Astrocyte (in vitro differentiated cells and primary cell): ENCODE results near the gene TTC23. TPM values are rescaled to one million over a fixed set of nuclear protein-coding genes. Genes with fewer than 3 reads are reported as not detected.
A peak's percentile ranks its signal among the peaks of the same experiment; 100 is the strongest.

Experiments used
- DNase-seq: peaks from one replicate; pipeline ENCODE4 v3.0.0-alpha.2; 2010; ENCODE audit warnings: low read depth
- FAIRE-seq: peaks from 2 replicates; lab custom pipeline; 2011; peaks lifted over from hg19 to GRCh38; lab: Jason Lieb, UNC
- H2AFZ ChIP-seq: 2 replicates; pipeline ENCODE4 v1.6.0; 2012; ENCODE audit warnings: low read depth, low read length, inconsistent platforms
- H3K27ac ChIP-seq: 2 replicates; pipeline ENCODE4 v1.5.1; 2011; ENCODE audit warnings: low read depth, low read length, inconsistent platforms
- H3K27me3 ChIP-seq: 2 replicates; pipeline ENCODE4 v1.6.0; 2011; ENCODE audit warnings: low read length, inconsistent platforms; ENCODE audit not compliant: insufficient read depth
- H3K36me3 ChIP-seq: 2 replicates; pipeline ENCODE4 v1.5.1; 2011; ENCODE audit warnings: low read length, inconsistent platforms; ENCODE audit not compliant: insufficient read depth
- H3K4me1 ChIP-seq: 2 replicates; pipeline ENCODE4 v1.5.1; 2011; ENCODE audit warnings: low read length, inconsistent platforms; ENCODE audit not compliant: insufficient read depth
- H3K4me2 ChIP-seq: 2 replicates; pipeline ENCODE4 v1.6.0; 2012; ENCODE audit warnings: low read length, inconsistent platforms
- H3K4me3 ChIP-seq: 2 replicates; pipeline ENCODE4 v1.5.1; 2011; ENCODE audit warnings: low read depth, mild to moderate bottlenecking, low read length, inconsistent platforms; ENCODE audit not compliant: insufficient read depth
- H3K79me2 ChIP-seq: 2 replicates; pipeline ENCODE4 v1.6.0; 2012; ENCODE audit warnings: mild to moderate bottlenecking, low read length, inconsistent platforms; ENCODE audit not compliant: insufficient read depth
- H3K9ac ChIP-seq: 2 replicates; pipeline ENCODE4 v1.6.0; 2012; ENCODE audit warnings: mild to moderate bottlenecking, low read length, inconsistent platforms
- H3K9me3 ChIP-seq: 2 replicates; pipeline ENCODE4 v1.5.1; 2012; ENCODE audit warnings: low read depth, mild to moderate bottlenecking, low read length, inconsistent platforms; ENCODE audit not compliant: insufficient read depth
- H4K20me1 ChIP-seq: 2 replicates; pipeline ENCODE4 v1.6.0; 2012; ENCODE audit warnings: low read length, inconsistent platforms; ENCODE audit not compliant: insufficient read depth
- H3K27ac Mint-ChIP-seq: one replicate; pipeline ENCODE4 v1.8.0; 2021; ENCODE audit warnings: mild to moderate bottlenecking, mixed read lengths; ENCODE audit not compliant: unreplicated experiment
- H3K27me3 Mint-ChIP-seq: one replicate; pipeline ENCODE4 v1.8.0; 2021; ENCODE audit warnings: low read depth, mixed read lengths; ENCODE audit not compliant: unreplicated experiment
- H3K36me3 Mint-ChIP-seq: one replicate; pipeline ENCODE4 v1.8.0; 2021; ENCODE audit warnings: low read depth, mixed read lengths; ENCODE audit not compliant: unreplicated experiment
- H3K4me1 Mint-ChIP-seq: one replicate; pipeline ENCODE4 v1.8.0; 2021; ENCODE audit warnings: low read depth, mixed read lengths; ENCODE audit not compliant: unreplicated experiment
- H3K4me3 Mint-ChIP-seq: one replicate; pipeline ENCODE4 v1.8.0; 2021; ENCODE audit warnings: mild to moderate bottlenecking, moderate library complexity, mixed read lengths; ENCODE audit not compliant: unreplicated experiment
- H3K9me3 Mint-ChIP-seq: one replicate; pipeline ENCODE4 v1.8.0; 2021; ENCODE audit warnings: mild to moderate bottlenecking, mixed read lengths; ENCODE audit not compliant: unreplicated experiment
- CTCF ChIP-seq: IDR thresholded peaks from 2 replicates; pipeline ENCODE4 v1.5.1; 2011; ENCODE audit warnings: low read depth, mild to moderate bottlenecking, inconsistent platforms, low read length, moderate library complexity; ENCODE audit not compliant: insufficient read depth
- EZH2 ChIP-seq: IDR thresholded peaks from 2 replicates; pipeline ENCODE4 v1.6.1; 2012; ENCODE audit warnings: mild to moderate bottlenecking, low read length, inconsistent platforms; ENCODE audit not compliant: insufficient read depth
- total RNA-seq: library from RNA; stranded (reverse); gene quantifications from 2 replicates; pipeline ENCODE4 v1.2.1, GENCODE V29; 2021

The TTC23 gene
- total RNA-seq, 1 donor from 2014 or later, result 20.2 TPM

DNA sequence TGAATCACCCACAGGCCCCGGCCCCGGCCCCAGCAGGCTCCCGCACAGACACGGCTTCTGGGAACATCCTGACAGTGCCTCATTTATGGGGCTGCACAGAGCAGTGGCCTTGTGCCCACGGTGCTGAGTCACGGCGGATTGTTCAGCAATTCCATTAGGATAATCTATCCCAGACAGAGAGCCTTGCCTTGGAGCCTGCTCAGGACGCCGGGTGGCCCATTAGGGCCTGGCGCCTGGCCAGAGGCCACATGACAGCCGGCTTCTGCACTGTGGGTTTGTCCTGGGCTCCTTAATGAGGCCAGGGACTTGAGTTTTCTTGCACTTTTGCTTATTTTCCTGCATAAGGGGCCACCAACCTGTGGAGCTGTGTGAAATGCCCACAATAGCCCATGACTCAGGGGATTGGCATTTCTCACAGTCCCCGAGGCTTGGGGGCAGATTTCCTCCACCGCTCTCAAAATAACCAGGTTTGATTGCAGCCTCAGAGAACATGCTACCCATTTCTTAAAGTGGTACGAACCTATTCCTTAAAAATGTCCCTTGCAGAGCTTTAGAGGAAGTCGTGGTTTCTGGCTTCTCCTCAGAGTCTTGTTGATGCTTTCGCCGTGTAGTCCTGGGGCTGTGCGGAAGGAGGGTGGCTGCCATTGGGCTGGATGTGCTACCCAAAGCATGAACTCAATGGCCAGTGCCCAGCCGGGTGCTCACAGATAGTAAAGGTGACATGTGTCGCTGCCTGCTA, 125.5 kb downstream of the TTC23 start:
- Histone ChIP-seq H3K4me1 (peaks cover 36% of the 10 kb centered on the region), H3K9me3 (no peaks in the 10 kb centered on the region), H3K4me2 (peak overlapping the region; percentile 87), H3K27me3 (no peaks in the 10 kb centered on the region), H3K27ac (peak overlapping the region; percentile 85), H3K36me3 (no peaks in the 10 kb centered on the region), H3K79me2 (no peaks in the 10 kb centered on the region), H3K4me3 (peak overlapping the region; percentile 40), H2AFZ (peak overlapping the region; percentile 15), H3K9ac (peak overlapping the region; percentile 62), H4K20me1 (no peaks in the 10 kb centered on the region)
- peaks cover 22% of the 10 kb centered on the region for H3K36me3 Mint-ChIP-seq
- no peak for TF ChIP-seq CTCF
- no peak for TF ChIP-seq EZH2
- H3K4me3 Mint-ChIP-seq, result peak overlapping the region; percentile 68
- no peaks in the 10 kb centered on the region for H3K27me3 Mint-ChIP-seq
- peaks cover 65% of the 10 kb centered on the region for H3K4me1 Mint-ChIP-seq
- peak; percentile 95 for FAIRE-seq
- peak overlapping the region; percentile 95 for H3K27ac Mint-ChIP-seq
- H3K9me3 Mint-ChIP-seq, result peaks cover 2% of the 10 kb centered on the region
- DNase-seq, result peak; percentile 93

GRCh38 chr15:99122831-99123712, 126.3 kb downstream of the TTC23 start:
- peak overlapping the region; percentile 50 for H2AFZ ChIP-seq
- peaks cover 65% of the 10 kb centered on the region for H3K4me1 Mint-ChIP-seq
- peak overlapping the region; percentile 68 for H3K4me3 Mint-ChIP-seq
- peak overlapping the region; percentile 87 for H3K4me2 ChIP-seq
- peak overlapping the region; percentile 62 for H3K9ac ChIP-seq
- peaks cover 2% of the 10 kb centered on the region for H3K9me3 Mint-ChIP-seq
- peak overlapping the region; percentile 40 for H3K4me3 ChIP-seq
- H3K36me3 Mint-ChIP-seq, result peaks cover 19% of the 10 kb centered on the region
- no peaks in the 10 kb centered on the region for H3K27me3 ChIP-seq
- peak overlapping the region; percentile 85 for H3K27ac ChIP-seq
- H4K20me1 ChIP-seq, result no peaks in the 10 kb centered on the region
- TF ChIP-seq EZH2 (no peak), CTCF (no peak)
- H3K27me3 Mint-ChIP-seq, result no peaks in the 10 kb centered on the region
- H3K9me3 ChIP-seq, result no peaks in the 10 kb centered on the region
- H3K36me3 ChIP-seq, result no peaks in the 10 kb centered on the region
- DNase-seq (no peak), FAIRE-seq (no peak)
- H3K27ac Mint-ChIP-seq, result peak overlapping the region; percentile 95
- H3K4me1 ChIP-seq, result peaks cover 36% of the 10 kb centered on the region
- H3K79me2 ChIP-seq, result no peaks in the 10 kb centered on the region
